Stimulated activated CD4-positive, alpha-beta T cell treated with anti-CD3 and anti-CD28 coated beads, Interleukin-12 subunit alpha, Interleukin-12 subunit beta, amount 100 ng/mL, for 4 hours (primary cell): ENCODE results near the gene NCKAP1.

Experiments used
- DNase-seq: peaks from one replicate; pipeline ENCODE4 v3.0.0-alpha.2; 2020

The NCKAP1 gene

DNA sequence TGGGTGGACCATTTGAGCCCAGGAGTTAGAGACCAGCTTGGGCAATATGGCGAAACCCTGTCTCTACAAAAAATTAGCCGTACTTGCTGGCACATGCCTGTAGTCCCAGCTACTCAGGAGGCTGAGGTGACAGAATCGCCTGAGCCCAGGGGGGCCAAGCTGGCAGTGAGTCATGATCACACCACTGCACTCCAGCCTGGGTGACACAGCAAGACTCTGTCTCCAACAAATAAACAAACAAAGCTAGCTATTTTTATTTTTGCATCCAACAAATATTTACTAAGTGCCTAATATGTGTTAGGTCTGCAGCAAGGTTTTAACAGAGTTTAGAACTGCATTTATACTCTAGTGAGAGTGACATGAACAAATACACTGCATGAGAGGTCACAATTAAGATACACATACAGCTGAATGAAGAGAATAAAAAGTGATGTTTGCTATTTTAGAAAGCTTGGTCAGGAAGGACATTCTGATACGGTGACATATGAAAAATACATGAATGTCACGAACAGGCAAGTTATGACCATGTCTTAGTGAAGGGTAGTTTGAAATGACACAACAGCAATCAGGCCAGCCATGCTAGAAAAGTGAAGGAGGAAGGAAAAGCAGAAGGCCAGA, 88.6 kb downstream of the NCKAP1 start:
- DNase-seq = no peak

DNA sequence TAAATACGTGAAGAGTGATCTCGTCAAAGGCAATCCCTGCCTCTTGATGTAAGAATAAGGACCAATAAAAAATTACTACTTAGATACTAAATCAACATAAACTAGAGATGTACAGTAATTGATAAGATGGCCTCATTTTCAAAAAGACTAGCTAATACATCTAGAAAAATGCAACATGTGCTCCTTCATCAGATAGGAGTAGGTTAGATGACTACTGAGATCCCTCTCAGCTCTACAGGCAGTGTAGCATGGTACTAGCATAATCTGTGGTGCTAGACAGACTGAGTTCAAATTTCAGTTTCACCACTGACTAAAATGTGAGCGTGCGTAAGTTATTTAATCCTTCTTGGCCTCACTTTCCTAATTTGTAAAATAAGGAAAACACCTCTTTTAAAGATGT, 89.2 kb downstream of the NCKAP1 start:
- DNase-seq = no peak

GRCh38 chr2:182946958-182947369, 91.3 kb downstream of the NCKAP1 start:
- no peak for DNase-seq

- DNase-seq = no peak
Observed at GRCh38 chr2:182943339-182943738, 94.9 kb downstream of the NCKAP1 start.

- DNase-seq = no peak
Observed at GRCh38 chr2:182942756-182943155, 95.5 kb downstream of the NCKAP1 start.

DNA sequence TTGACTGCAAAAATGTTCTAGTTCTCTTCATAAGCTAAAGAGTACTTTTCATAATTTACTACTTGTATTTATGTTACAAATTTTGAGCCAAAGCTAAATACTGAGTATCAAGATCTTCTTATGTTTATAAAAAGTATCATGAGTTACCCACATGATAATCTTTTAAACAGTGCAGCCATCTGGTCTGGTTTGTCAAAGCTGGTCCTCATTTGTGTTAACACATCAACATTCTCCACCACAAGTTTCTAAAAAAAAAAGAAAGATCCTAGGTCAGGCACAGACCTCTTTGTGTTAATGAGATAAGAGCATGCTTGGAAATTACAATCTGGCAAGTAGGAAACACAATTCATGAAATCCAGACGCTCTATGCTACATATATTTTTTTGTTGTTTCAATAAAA, 96.3 kb downstream of the NCKAP1 start:
- no peak for DNase-seq

GRCh38 chr2:182941121-182941722, 97.0 kb downstream of the NCKAP1 start:
- no peak for DNase-seq

DNA sequence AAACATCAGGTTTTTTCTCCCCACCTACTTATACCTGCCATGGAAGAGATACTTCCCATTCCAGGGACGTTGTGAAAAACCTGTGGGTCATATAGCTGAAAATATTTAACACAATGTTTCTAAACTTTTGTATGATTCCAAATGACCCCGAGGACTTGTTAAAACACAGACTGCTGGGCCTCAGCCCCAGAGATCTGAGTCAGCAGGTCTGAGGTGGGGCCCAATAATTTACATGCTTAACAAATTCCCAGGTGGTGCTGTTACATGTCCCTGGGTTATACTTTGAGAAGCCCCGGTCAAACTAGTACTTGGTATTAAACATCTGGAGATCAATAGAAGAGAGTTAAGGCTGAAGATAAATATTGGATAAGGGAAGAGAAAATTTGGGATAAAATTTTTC, 100.4 kb downstream of the NCKAP1 start:
- DNase-seq = no peak

DNA sequence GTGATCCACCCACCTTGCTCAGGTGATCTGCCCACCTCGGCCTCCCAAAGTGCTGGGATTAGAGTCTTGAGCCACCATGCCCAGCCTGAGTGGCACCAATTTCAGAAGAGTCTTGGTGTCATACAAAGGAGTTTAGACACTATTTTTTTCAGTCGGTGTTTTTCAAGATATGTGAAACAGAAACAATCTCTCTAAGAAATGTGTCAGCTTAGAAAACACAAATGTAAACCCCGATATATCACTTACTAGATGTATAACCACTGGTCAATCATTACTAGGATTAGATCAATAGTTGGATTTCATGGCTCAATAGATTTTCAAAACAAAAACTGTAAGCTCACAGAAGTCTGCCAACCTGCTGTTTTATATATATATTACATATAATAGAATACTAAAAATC, 104.6 kb downstream of the NCKAP1 start:
- DNase-seq = no peak

DNA sequence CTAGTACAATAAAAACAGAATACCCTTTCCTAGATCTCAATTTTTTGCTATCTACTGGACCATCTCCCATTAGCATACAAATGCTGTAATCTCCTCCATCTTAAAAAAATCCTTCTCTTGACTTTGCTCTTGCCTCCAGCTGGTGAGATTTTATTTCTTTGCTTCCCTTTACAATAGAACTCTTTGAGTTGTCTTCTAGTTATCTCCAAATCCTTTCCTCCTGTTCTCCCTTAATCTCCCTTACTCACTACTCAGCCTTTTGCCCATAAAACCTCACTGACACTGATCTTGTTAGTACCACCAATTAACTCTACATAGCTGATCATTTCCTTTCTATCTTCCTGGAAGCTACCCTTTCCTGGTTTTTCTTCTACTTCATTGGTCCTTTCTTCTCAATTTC, 108.3 kb downstream of the NCKAP1 start:
- no peak for DNase-seq

- DNase-seq = no peak
Observed at GRCh38 chr2:182924306-182924705, 114.0 kb downstream of the NCKAP1 start.

GRCh38 chr2:182921234-182921633, 117.0 kb downstream of the NCKAP1 start:
- no peak for DNase-seq

DNA sequence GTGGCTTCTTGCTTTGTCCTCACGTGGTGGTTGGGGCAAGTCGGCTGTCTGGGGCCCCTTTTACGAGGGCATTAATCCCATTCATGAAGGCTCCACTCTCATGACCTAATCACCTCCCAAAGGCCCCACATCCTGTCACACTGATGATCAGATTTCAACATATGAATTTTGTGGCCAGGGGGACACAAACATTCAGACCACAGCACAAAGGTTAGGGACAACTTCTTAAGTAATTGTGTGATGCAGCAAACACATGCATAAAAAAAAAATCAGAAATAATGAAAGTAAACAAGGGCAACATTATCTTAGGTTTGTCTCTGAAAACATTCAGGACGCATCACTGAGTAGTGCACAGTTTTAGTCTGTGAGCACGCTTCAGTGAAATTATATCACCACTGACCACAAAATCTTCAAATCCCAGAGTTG, 117.6 kb downstream of the NCKAP1 start:
- DNase-seq = no peak

DNA sequence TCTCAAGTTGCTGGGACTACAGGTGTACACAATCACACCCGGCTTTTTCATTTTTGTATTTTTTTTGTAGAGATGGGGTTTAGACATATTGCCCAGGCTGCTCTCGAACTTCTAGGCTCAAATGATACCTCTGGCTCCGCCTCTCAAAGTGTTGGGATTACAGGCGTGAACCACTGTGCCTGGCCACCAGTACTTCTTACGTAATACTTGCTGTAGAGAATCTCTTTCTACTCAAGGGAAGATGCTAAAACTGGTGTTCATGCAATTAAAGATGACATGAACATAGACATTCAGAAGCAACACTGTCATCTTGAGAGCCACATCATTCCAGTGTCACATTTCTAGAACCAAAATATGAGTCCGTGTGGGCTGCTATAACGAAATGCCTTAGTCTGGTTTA, 118.2 kb downstream of the NCKAP1 start:
- DNase-seq = no peak

- DNase-seq = no peak
Observed at GRCh38 chr2:182918961-182919652, 119.2 kb downstream of the NCKAP1 start.

- DNase-seq = no peak
Observed at GRCh38 chr2:182917924-182918323, 120.3 kb downstream of the NCKAP1 start.

DNA sequence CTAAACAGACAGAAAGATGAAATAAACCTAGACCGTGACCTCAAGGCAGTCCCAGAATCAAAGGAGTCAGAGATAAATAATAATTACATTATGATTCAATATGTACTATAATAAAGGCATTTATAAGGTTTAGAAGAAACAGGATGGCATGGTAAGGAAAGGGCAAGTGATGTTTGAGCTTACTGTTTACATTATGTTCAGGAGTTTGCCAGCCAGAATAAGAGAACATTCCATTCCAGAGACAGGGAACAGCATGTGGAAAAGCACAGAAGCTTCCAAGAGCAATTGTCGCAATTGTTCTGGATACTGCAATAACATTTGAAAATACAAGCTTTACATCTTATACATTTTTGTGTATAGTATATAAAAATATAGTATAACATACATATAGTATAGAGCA, 121.8 kb downstream of the NCKAP1 start:
- DNase-seq = no peak

GRCh38 chr2:182915369-182916326, 122.6 kb downstream of the NCKAP1 start:
- no peak for DNase-seq

DNA sequence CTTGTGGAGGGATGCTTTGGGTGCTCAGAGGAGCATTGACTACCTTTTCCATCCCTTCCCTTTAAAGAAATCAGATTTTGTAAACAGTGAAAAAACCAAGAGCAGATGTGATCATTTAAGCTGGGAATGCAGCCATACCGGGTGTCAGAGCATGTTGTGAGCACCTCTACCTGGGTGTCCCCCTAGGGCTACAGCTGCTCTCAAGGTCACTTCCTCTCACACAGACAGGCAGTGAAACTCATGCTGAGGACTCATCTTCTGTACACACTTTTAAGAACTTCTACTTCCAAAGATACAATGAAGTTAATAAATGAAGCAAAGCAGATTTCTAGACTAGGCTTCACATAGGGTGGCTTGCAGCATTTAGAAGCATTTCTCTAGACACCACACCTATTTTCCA, 123.4 kb downstream of the NCKAP1 start:
- no peak for DNase-seq

GRCh38 chr2:182913064-182913463, 125.2 kb downstream of the NCKAP1 start:
- DNase-seq = no peak

DNA sequence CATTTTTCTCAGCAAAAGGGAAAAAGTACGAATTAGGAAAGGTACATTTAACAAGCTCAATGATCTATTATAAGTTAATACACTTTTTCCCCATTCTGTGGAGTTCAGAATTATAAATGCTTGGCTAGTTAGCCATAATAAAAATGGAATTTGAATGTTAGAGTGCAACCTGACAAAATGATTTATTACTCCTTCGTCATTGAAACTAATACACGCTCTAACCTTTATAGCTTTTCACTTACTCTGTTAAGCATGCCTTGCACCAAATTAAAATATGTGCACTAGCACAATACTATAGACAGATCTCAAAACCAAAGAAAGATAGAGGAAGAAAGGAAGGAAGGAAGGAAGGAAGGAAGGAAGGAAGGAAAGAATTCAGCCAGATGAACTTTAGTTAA, 125.7 kb downstream of the NCKAP1 start:
- no peak for DNase-seq

DNA sequence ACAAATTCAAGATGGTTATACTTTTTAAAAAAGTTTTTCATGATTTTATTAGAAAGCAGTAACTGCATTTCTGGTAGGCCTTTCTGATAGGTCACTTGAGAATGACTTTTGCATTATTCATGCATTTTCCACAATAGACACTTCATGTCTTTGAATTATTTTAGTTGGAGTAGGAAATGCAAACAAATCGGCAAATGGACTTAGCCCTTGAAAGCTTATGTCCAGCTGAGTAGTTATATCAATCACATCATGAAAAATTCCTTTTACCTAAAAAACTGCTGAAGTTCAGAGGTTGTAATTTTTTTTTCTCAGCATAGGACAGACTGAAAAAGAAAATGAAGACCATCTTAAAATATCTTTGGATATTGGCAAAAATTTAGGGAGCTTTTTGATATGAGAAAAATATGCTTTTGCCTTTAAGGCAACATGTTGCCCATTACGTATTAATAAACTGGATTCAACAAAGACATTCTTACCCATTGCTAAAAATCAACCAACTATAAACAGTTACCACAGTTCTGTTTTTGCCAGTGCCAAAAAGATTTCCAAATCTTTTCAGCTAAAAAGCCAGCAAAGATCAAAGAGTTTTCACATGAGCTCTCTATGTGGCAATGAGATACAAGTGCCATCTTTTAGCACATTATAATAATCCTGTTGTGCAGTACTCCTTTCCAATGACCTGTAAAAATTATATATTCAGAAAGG, 126.3 kb downstream of the NCKAP1 start:
- DNase-seq = no peak

- no peak for DNase-seq
Observed at GRCh38 chr2:182910965-182911364, 127.3 kb downstream of the NCKAP1 start.
